Stimulated activated naive CD8-positive, alpha-beta T cell treated with anti-CD3 and anti-CD28 coated beads, Interleukin-15, Interleukin-2, amounts not matched to agents 100 ng/mL and 50 ng/mL, for 24 hours (primary cell): ENCODE measurements around the gene SPOCK1.

Source experiments
- H3K27ac Mint-ChIP-seq: one replicate; pipeline ENCODE4 v1.8.0; 2021; ENCODE audit warnings: mild to moderate bottlenecking, mixed read lengths
- H3K27me3 Mint-ChIP-seq: one replicate; pipeline ENCODE4 v1.8.0; 2021; ENCODE audit warnings: mixed read lengths
- H3K36me3 Mint-ChIP-seq: one replicate; pipeline ENCODE4 v1.8.0; 2021; ENCODE audit warnings: low read depth, mixed read lengths
- H3K4me1 Mint-ChIP-seq: one replicate; pipeline ENCODE4 v1.8.0; 2021; ENCODE audit warnings: low read depth, mixed read lengths
- H3K4me3 Mint-ChIP-seq: one replicate; pipeline ENCODE4 v1.8.0; 2021; ENCODE audit warnings: mild to moderate bottlenecking, mixed read lengths
- H3K9me3 Mint-ChIP-seq: one replicate; pipeline ENCODE4 v1.8.0; 2021; ENCODE audit warnings: mixed read lengths

SPOCK1 gene

DNA sequence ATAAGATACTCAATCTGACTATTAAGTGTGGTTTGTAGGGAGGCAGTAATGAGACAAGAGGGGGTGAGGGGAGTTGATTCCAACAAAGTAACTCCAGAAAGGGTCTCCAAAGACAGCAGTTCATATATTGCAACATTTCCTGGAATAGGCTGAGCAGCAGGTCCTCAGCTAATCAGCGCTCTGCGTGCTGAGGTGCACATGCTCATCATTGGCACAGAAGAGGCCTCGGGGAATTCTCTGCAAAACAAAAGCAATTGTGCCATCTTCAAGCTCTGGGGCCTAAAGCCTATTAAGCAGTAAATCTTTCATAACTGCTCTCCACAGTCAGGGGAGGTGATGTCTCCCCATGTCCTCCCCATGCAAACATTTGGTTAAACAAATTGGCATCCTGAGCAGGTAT, 357.3 kb downstream of the SPOCK1 start:
- H3K27me3 Mint-ChIP-seq, result no peaks in the 10 kb centered on the region
- H3K27ac Mint-ChIP-seq, result no peak overlapping the region
- no peaks in the 10 kb centered on the region for H3K9me3 Mint-ChIP-seq
- H3K4me1 Mint-ChIP-seq, result no peaks in the 10 kb centered on the region
- H3K36me3 Mint-ChIP-seq, result no peaks in the 10 kb centered on the region
- H3K4me3 Mint-ChIP-seq, result no peak overlapping the region

DNA sequence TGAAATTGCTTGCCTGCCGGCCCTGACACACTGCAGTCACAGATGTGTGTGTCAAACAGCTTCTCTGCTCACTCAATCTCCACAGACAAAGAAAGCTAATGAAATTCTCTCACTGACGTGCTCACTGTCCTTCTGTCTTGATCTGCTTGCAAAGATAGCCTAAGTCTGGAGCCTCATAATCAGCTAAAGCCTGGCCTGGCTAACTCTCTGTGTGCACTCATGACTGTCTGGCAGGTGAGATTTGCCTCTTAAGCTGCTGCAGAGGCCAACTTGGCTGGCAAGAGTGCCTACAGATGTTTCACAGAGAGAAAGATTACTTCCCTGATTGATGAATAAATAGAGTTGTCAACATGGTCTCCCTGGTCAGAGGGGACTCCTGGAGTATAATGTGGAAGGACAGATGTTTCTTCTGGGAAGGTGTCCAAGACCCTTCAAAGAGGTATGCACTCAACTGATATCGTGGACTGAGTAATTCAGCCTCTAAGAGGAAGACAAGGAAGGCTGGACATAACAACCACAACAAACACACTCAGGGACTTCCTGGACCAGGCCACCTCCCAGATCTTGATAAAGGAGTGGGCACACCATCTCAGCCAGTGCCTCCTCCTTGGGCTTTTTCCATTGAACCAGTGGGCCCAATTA, 362.0 kb downstream of the SPOCK1 start:
- Mint-ChIP-seq H3K36me3 (no peaks in the 10 kb centered on the region), H3K27ac (no peak overlapping the region), H3K27me3 (no peaks in the 10 kb centered on the region), H3K4me1 (no peaks in the 10 kb centered on the region), H3K4me3 (no peak overlapping the region), H3K9me3 (no peaks in the 10 kb centered on the region)

DNA sequence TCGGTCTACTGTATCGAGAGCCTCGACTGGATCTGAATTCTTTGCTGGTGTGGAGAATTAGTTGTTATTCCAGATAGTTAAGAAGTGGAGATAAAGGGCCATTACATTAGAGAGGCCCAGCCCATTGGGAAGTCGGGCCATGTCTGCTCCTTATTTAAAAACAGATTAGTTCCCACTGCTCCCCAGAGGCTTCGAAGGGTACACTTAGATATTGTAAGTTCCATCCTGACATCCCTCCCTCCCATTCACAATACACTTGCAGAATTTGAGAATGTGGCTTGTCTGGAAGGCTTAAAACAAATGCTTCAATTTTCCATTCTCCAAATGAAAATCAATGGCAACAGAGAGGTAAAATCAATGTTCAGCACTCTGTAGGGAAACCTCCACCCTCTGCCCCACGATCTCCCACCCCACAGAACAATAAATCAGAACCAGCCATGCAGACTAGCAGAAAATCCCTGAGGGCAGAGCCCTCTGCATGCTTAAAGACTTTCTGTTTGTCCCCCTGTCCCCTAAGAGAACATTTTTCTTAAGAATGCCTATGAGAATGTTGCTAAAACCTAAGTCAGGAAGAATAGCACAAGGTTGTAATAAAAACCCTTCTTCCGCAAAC, 364.1 kb downstream of the SPOCK1 start:
- Mint-ChIP-seq H3K9me3 (peaks cover 3% of the 10 kb centered on the region), H3K4me3 (no peak overlapping the region), H3K27ac (no peak overlapping the region), H3K4me1 (no peaks in the 10 kb centered on the region), H3K27me3 (peaks cover 4% of the 10 kb centered on the region), H3K36me3 (no peaks in the 10 kb centered on the region)

DNA sequence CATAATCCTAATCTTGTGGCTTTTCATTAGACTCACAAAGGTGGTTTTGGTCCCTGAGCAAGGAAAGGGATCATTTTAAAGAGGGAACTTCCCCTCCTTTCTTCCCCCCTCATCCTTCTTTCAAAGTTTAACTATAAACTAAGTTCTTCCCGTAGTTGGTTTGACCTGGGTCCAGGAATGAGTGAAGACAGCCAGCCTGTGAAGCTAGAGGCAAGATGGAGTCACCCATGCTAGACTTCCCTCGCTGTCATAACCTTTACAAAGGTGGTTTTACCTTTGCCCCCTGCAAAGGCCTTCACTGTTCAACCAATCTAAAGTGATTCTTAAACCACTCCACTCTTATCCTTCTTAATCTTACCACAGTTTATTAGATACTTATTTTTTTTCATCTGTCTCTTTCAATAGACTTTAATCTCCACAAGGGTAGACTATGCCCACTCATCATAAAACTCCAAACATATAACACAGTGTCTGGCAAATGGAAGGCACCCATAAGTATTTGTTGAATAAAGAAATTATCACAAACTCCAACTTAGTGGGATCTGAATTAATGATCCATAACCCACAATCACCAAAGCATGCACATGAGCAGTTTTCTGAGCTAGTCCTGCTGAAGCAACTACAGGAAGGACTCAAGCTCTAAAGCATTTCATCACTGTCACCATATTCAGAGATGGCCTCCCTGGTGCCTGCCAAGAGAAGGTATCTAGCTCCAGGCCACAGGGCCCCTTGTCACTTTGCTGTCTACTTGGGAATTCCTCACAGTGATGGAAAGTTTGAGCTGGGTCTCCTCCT, 369.0 kb downstream of the SPOCK1 start:
- H3K4me1 Mint-ChIP-seq, result no peaks in the 10 kb centered on the region
- H3K36me3 Mint-ChIP-seq, result no peaks in the 10 kb centered on the region
- H3K27ac Mint-ChIP-seq, result no peak overlapping the region
- peaks cover 8% of the 10 kb centered on the region for H3K27me3 Mint-ChIP-seq
- peaks cover 7% of the 10 kb centered on the region for H3K9me3 Mint-ChIP-seq
- no peak overlapping the region for H3K4me3 Mint-ChIP-seq

DNA sequence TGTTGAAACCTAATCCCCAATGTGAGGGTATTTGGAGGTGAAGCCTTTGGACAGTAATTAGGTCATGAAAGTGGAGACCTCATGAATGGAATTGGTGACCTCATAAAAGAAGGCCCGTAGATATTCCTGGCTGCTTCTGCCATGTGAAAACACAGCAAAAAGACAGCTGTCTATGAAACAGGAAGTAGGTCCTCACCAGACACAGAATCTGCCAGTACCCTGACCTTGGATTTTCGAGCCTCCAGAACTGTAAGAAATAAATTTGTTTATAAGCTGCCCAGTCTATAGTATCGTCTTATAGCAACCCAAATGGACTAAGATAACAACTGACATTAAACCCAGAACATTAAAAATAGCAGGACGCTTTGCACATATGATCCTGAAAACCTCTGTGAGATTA, 371.1 kb downstream of the SPOCK1 start:
- Mint-ChIP-seq H3K4me1 (no peaks in the 10 kb centered on the region), H3K36me3 (no peaks in the 10 kb centered on the region), H3K4me3 (no peak overlapping the region), H3K9me3 (peaks cover 7% of the 10 kb centered on the region), H3K27me3 (peaks cover 8% of the 10 kb centered on the region), H3K27ac (no peak overlapping the region)

DNA sequence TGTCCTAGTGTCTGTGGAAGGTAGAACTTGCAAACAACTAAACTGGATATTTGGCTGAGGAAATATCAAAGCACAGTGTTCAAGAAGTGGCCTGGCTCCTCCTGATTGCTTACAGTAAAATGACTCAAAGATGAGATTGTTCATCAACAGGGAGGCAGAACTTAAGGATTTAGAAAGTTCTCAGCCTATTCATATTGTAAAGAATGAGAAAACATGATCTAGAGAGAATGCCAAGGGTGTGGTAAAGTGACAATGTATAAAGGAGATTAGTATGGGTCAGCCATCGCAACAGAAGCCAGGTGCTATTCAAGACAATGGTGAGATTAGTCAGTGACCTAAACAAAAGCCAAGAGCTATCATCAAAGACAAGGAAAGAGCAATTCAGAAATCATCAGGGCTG, 372.3 kb downstream of the SPOCK1 start:
- no peak overlapping the region for H3K4me3 Mint-ChIP-seq
- H3K4me1 Mint-ChIP-seq, result no peaks in the 10 kb centered on the region
- H3K9me3 Mint-ChIP-seq, result peaks cover 7% of the 10 kb centered on the region
- peaks cover 8% of the 10 kb centered on the region for H3K27me3 Mint-ChIP-seq
- H3K36me3 Mint-ChIP-seq, result no peaks in the 10 kb centered on the region
- H3K27ac Mint-ChIP-seq, result no peak overlapping the region

DNA sequence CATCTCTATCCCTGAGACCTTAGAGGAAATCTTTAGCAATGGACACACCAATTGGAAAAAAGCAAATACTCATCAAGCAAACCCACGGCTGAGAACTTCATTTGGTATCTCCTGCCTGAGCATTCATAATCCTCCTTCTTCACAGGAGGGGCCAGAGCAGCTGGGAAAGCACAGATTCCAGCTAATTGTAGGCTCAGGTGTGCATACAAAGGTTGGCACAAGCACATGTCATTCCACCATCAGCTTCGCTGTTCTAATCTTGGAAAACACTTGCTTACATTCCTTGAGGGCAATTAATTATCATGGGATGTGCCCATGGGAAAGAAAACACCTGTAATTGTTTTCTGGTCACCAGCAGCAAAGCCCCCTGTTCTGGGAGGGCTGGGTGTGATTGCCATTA, 376.6 kb downstream of the SPOCK1 start:
- Mint-ChIP-seq H3K36me3 (no peaks in the 10 kb centered on the region), H3K4me3 (no peak overlapping the region), H3K4me1 (no peaks in the 10 kb centered on the region), H3K27ac (no peak overlapping the region), H3K9me3 (peaks cover under 1% of the 10 kb centered on the region), H3K27me3 (peaks cover under 1% of the 10 kb centered on the region)

DNA sequence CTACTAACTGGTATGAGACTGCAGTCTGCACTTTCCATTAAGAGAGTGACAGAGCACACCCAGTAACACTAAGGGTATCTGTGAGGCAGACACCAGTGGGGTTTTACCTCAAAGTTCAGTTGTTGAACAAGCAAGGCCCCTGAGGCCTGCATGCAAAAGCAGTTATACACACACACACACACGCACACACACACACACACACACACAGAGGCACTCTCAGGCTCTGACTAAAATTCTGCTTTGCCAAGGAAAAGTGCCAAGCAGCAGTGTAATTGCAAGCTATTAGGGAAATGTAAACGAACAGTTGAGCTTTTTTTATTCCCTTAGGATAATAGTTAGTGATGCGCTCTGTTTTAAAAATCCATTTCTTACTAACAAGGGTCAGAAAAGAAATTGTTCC, 377.1 kb downstream of the SPOCK1 start:
- no peak overlapping the region for H3K27ac Mint-ChIP-seq
- no peaks in the 10 kb centered on the region for H3K4me1 Mint-ChIP-seq
- no peaks in the 10 kb centered on the region for H3K27me3 Mint-ChIP-seq

DNA sequence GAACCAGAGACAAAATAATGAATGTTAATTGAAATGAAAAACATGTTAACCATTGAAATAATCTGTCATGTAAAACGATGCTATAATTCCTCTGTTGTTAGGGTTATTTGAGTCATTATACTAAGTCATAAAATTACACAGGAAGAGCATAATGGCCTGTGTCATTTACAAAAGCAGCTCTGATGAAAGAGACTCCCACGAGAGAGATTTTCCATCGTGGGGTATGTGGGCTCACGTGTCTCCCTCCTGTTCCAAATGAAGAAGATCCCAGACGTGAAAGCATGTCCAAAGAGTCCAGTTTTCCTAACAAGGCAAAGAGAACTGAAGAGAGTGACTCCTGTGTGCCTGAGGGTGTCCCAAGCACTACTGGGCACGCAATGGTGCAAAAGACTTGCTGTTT, 379.8 kb downstream of the SPOCK1 start:
- Mint-ChIP-seq H3K27me3 (peaks cover 4% of the 10 kb centered on the region), H3K36me3 (no peaks in the 10 kb centered on the region), H3K4me3 (no peak overlapping the region), H3K9me3 (peaks cover 4% of the 10 kb centered on the region), H3K27ac (no peak overlapping the region), H3K4me1 (no peaks in the 10 kb centered on the region)

More for the DNA sequence above, 377.1 kb downstream of the SPOCK1 start:
- no peaks in the 10 kb centered on the region for H3K36me3 Mint-ChIP-seq
- H3K4me3 Mint-ChIP-seq, result no peak overlapping the region
- H3K9me3 Mint-ChIP-seq, result peaks cover 3% of the 10 kb centered on the region

DNA sequence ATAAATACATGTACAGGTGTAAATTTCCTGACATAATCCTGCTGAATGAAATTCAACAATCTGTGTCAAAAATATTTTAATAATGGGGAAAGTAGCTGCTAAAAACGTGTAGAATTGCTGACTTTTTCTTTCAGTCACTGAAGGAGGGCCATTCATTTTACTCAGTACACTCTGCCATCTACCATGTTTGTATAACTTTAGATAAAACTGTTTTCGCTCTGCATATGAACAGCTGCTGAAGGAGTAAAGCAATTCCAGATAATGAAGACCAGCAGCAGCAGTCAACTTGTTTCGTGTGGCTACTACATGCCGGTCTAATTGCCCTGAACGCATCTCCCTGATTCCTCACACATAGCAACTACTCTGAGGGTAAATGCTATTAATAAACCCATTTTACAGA, 380.5 kb downstream of the SPOCK1 start:
- peaks cover 4% of the 10 kb centered on the region for H3K27me3 Mint-ChIP-seq
- no peak overlapping the region for H3K27ac Mint-ChIP-seq
- no peaks in the 10 kb centered on the region for H3K4me1 Mint-ChIP-seq
- H3K36me3 Mint-ChIP-seq, result no peaks in the 10 kb centered on the region
- peaks cover 4% of the 10 kb centered on the region for H3K9me3 Mint-ChIP-seq
- no peak overlapping the region for H3K4me3 Mint-ChIP-seq

DNA sequence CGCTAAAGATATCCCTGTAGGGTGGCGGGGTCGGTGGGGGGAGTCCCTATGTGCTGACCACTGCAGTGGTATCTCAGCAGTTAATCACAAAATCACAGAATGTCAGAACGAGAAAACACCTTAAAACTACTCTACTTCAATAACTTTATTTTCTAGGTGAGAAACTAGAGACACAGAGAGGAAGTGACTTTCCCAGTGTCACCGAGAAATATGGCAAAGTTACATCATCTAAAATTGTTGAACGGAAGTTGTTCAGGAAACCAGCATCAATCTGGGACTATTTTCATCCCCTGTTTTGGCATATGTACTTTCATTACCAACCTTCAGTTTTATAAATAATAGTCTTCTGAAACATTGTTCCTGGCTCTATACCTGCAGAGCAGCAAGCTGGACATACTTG, 384.0 kb downstream of the SPOCK1 start:
- peaks cover 4% of the 10 kb centered on the region for H3K27me3 Mint-ChIP-seq
- H3K4me3 Mint-ChIP-seq, result no peak overlapping the region
- peaks cover 7% of the 10 kb centered on the region for H3K9me3 Mint-ChIP-seq
- no peaks in the 10 kb centered on the region for H3K4me1 Mint-ChIP-seq
- H3K36me3 Mint-ChIP-seq, result no peaks in the 10 kb centered on the region
- no peak overlapping the region for H3K27ac Mint-ChIP-seq

DNA sequence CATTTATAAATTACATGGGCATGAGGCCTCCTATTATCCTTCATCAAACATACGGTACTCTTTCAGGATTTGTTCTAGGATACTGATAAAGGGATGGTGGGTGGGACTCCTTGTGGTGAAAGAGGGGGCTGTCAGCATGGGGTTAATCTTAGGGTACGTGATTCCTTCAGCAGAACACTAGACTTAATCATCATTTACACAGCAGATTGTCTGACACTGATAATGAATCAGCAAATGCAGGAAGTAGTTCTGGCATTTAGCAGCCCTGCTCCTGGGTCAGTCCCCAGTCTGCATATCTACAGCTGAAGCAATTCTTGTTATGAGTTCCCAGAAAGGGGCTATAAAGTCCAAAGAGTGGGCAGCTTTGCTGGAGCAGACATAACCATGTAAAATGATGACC, 384.6 kb downstream of the SPOCK1 start:
- no peak overlapping the region for H3K27ac Mint-ChIP-seq
- H3K36me3 Mint-ChIP-seq, result no peaks in the 10 kb centered on the region
- H3K4me1 Mint-ChIP-seq, result no peaks in the 10 kb centered on the region
- no peak overlapping the region for H3K4me3 Mint-ChIP-seq
- H3K9me3 Mint-ChIP-seq, result peaks cover 7% of the 10 kb centered on the region
- peaks cover 4% of the 10 kb centered on the region for H3K27me3 Mint-ChIP-seq

DNA sequence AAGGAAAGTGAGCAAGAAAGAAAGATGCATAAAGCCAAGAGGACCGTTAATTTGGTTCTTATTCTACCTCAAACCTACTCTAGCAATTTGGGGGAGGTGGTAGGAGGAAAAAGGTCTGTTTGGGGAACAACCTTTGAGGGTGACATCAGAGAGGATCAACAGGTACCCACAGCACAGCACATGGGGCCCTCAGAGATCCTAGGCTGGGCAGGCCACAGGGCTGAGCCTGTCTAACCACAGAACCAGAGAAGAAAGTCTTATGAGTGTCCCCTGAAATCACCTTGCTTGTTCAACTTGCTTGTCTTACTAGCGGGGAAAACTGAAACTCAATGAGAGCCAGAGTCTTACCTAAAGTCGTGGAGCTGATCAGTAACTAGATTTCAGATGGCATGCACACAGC, 385.2 kb downstream of the SPOCK1 start:
- Mint-ChIP-seq H3K4me1 (no peaks in the 10 kb centered on the region), H3K4me3 (no peak overlapping the region), H3K27me3 (peaks cover 4% of the 10 kb centered on the region), H3K27ac (no peak overlapping the region), H3K9me3 (peaks cover 7% of the 10 kb centered on the region), H3K36me3 (no peaks in the 10 kb centered on the region)

DNA sequence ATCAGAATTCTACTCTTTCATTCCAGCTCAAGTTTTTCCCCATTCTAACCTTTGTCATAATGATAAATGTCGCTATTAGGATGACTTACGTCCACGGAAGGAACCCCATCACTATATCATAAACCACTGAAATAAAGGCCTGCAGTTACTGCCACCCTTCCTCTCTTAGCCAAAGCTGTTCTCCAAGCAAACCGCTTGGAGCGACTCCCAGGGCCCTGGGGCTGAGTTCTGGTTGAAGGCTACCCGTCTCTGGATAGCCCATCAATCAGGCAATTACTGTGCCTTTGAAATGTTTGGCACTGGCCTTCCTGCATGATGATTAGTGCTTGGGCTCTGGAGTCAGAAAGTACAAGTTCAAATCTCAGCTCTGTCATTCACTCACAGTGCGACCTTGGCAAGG, 386.0 kb downstream of the SPOCK1 start:
- Mint-ChIP-seq H3K4me1 (no peaks in the 10 kb centered on the region), H3K4me3 (no peak overlapping the region), H3K36me3 (no peaks in the 10 kb centered on the region), H3K9me3 (peaks cover 7% of the 10 kb centered on the region), H3K27me3 (peaks cover 4% of the 10 kb centered on the region), H3K27ac (no peak overlapping the region)

DNA sequence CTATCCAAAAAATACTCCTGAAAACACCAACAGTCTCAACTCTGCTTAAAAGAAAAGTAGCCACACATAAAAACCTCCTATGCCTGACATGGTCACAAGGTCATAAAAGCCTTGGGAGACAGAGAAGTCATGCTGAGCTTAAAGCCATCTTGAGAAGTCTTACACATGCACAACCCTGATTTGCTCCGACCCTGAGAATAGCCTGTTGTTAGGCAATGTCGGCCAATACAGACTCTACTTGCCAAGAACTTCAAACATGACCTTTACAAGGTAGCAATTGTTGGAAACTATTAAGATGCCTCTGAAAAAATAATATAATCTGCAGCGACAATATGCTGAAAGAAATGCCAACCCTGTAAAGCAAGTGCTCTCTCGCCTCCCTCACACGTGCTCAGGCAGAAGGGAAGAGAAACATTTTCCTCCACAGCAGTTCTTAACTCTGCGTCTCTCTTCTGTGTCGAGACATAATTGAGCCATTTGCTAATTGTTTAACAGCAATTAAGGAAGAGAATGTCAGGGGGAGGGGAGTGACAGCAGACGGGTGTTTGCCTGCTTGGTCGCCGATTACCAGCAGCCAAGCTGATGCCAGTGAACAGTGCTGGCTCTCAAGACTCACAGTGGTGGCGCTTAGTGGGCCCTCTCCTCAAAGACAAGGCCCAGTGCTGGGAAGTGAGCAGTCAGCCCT, 393.6 kb downstream of the SPOCK1 start:
- Mint-ChIP-seq H3K27me3 (no peaks in the 10 kb centered on the region), H3K27ac (no peak overlapping the region), H3K4me3 (no peak overlapping the region)

More for the DNA sequence above, 393.6 kb downstream of the SPOCK1 start:
- H3K36me3 Mint-ChIP-seq, result no peaks in the 10 kb centered on the region
- H3K9me3 Mint-ChIP-seq, result no peaks in the 10 kb centered on the region
- H3K4me1 Mint-ChIP-seq, result no peaks in the 10 kb centered on the region
